Neural cell (in vitro differentiated cells): ENCODE results near the gene TAF7. TPM values are rescaled to one million over a fixed set of nuclear protein-coding genes. Genes with fewer than 3 reads are reported as not detected.

Experiments
- H2AFZ ChIP-seq: fragments of 200-600, 300-800 bp; sonication (generic), shearing (Covaris generic); 2 replicates; pipeline ENCODE4 v1.6.0; 2014; ENCODE audit warnings: low read depth, mild to moderate bottlenecking, antibody characterized with exemption, low read length, moderate library complexity
- H3F3A ChIP-seq: fragments of 200-600 bp; shearing (Covaris generic); 2 replicates; pipeline ENCODE4 v1.6.1; 2016; ENCODE audit warnings: mild to moderate bottlenecking, moderate library complexity, mixed read lengths, antibody characterized with exemption, low read length; ENCODE audit not compliant: insufficient read depth, poor library complexity, severe bottlenecking
- H3K27ac ChIP-seq: fragments of 200-600, 300-800 bp; sonication (generic), shearing (Covaris generic); 2 replicates; pipeline ENCODE4 v1.5.1; 2014; ENCODE audit warnings: mild to moderate bottlenecking, low read length, moderate library complexity
- H3K27me3 ChIP-seq: fragments of 300-800, 200-600 bp; sonication (generic), shearing (Covaris generic); 2 replicates; pipeline ENCODE4 v1.6.0; 2014; ENCODE audit warnings: mild to moderate bottlenecking, low read depth, low read length, moderate library complexity; ENCODE audit not compliant: insufficient read depth
- H3K36me3 ChIP-seq: fragments of 300-800, 200-600 bp; sonication (generic), shearing (Covaris generic); 2 replicates; pipeline ENCODE4 v1.5.1; 2014; ENCODE audit warnings: mild to moderate bottlenecking, antibody characterized with exemption, low read length, moderate library complexity; ENCODE audit not compliant: insufficient read depth
- H3K4me2 ChIP-seq: fragments of 300-800, 200-600 bp; sonication (generic), shearing (Covaris generic); 2 replicates; pipeline ENCODE4 v1.6.0; 2014; ENCODE audit warnings: mild to moderate bottlenecking, low read length
- H3K4me3 ChIP-seq: fragments of 300-800, 200-600 bp; sonication (generic), shearing (Covaris generic); 2 replicates; pipeline ENCODE4 v1.5.1; 2014; ENCODE audit warnings: mild to moderate bottlenecking, low read length, moderate library complexity
- H3K79me2 ChIP-seq: fragments of 200-600 bp; shearing (Covaris generic); replicated peaks from 2 replicates; pipeline ENCODE4 v1.6.0; 2014; ENCODE audit warnings: mild to moderate bottlenecking, low read length, moderate library complexity; ENCODE audit not compliant: insufficient read depth
- H3K9ac ChIP-seq: fragments of 300-800, 200-600 bp; sonication (generic), shearing (Covaris generic); 2 replicates; pipeline ENCODE4 v1.6.1; 2016; ENCODE audit warnings: mild to moderate bottlenecking, low read length, mixed read lengths
- H3K9me2 ChIP-seq: fragments of 200-600 bp; shearing (Covaris generic); 2 replicates; pipeline ENCODE4 v1.6.1; 2016; ENCODE audit warnings: mild to moderate bottlenecking, low read length, mixed read lengths; ENCODE audit not compliant: insufficient read depth
- H3K9me3 ChIP-seq: fragments of 200-600, 300-800 bp; sonication (generic), shearing (Covaris generic); 2 replicates; pipeline ENCODE4 v1.6.1; 2016; ENCODE audit warnings: mild to moderate bottlenecking, mixed run types, low read length, moderate library complexity, mixed read lengths
- H4K20me1 ChIP-seq: fragments of 200-600 bp; shearing (Covaris generic); 2 replicates; pipeline ENCODE4 v1.6.1; 2016; ENCODE audit warnings: mild to moderate bottlenecking, mixed run types; ENCODE audit not compliant: insufficient read depth
- EP300 ChIP-seq: fragments of 450-650 bp; conservative IDR thresholded peaks from 2 replicates; pipeline ENCODE4 v1.6.1; 2014; ENCODE audit warnings: antibody characterized with exemption, mild to moderate bottlenecking, moderate library complexity; ENCODE audit not compliant: poor library complexity, severe bottlenecking
- EZH2 ChIP-seq: fragments of 200-600, 300-800 bp; shearing (Covaris generic), sonication (generic); IDR thresholded peaks from 2 replicates; pipeline ENCODE4 v1.6.1; 2014; ENCODE audit warnings: antibody characterized with exemption, low read length, borderline replicate concordance, mild to moderate bottlenecking; ENCODE audit not compliant: insufficient read depth, poor library complexity, severe bottlenecking
- MXI1 ChIP-seq: fragments of 450-650 bp; conservative IDR thresholded peaks from 2 replicates; pipeline ENCODE4 v1.6.1; 2014; ENCODE audit warnings: antibody characterized with exemption, mild to moderate bottlenecking; ENCODE audit not compliant: poor library complexity, severe bottlenecking
- POLR2AphosphoS5 ChIP-seq: IDR thresholded peaks from 2 replicates; pipeline ENCODE4 v1.6.1; 2012
- RAD21 ChIP-seq: fragments of 450-650 bp; conservative IDR thresholded peaks from 2 replicates; pipeline ENCODE4 v1.6.1; 2014; ENCODE audit warnings: antibody characterized with exemption, mild to moderate bottlenecking, moderate library complexity
- SMC3 ChIP-seq: fragments of 450-650 bp; conservative IDR thresholded peaks from 2 replicates; pipeline ENCODE4 v1.6.1; 2014; ENCODE audit warnings: antibody characterized with exemption, mild to moderate bottlenecking, moderate library complexity; ENCODE audit not compliant: poor library complexity
- TAF1 ChIP-seq: IDR thresholded peaks from 2 replicates; pipeline ENCODE4 v1.6.1; 2012; ENCODE audit warnings: low read depth
- polyA plus RNA-seq: library from polyadenylated mRNA; depleted of rRNA; stranded (reverse); fragments of >200 nt; gene quantifications from 2 replicates; pipeline ENCODE4 v1.2.3, GENCODE V29; 2014
- TF ChIP-seq, protein P1 (sequence below): IDR thresholded peaks from 2 replicates; pipeline ENCODE4 v1.6.1; 2012; ENCODE audit warnings: borderline replicate concordance
- TF ChIP-seq, protein P2 (sequence below): fragments of 450-650 bp; IDR thresholded peaks from 2 replicates; pipeline ENCODE4 v1.5.1; 2014; ENCODE audit warnings: antibody characterized with exemption, mild to moderate bottlenecking, moderate library complexity; ENCODE audit not compliant: poor library complexity, severe bottlenecking

The TAF7 gene
- polyA plus RNA-seq, 1 donor from 2014 or later: 198 TPM

DNA sequence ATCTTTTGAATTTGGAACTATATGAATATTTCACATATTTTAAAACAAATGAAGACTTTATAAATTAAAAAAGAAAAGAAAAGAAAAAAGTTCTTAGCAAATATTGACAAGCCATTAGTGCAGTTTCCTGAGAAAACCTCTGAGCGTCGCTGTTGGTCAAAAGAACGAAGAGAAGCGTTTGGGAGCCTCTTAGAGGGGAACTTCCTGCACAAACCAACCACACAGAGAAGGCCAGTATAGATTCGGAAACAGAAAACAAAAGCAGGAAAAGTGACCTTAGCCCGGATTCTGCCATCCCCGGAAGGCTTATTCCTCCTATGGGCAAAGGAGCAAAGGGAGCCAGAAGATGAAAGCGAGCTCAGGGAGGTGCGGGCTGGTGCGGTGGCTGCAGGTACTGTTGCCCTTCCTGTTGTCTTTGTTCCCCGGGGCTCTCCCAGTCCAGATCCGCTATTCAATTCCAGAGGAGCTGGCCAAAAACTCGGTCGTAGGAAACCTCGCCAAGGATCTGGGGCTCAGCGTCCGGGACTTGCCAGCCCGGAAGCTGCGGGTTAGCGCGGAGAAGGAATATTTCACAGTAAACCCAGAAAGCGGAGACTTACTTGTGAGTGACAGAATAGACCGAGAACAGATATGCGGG, 39.3 kb upstream of the TAF7 start, which contains the start of gene PCDHGB2:
TSS of gene PCDHGB2 (plus strand) at position 205 of the 637 bp plus-strand sequence. CDS start at position 347, 142 bp downstream.
- H3K79me2 ChIP-seq: no peaks in the 10 kb centered on the region
- H3K27ac ChIP-seq: no peak within 1 kb of the TSS
- H2AFZ ChIP-seq: no peak within 1 kb of the TSS
- H3K9me3 ChIP-seq: peaks cover 48% of the 10 kb centered on the region
- TF ChIP-seq POLR2AphosphoS5: no peak
- no peak for TF ChIP-seq EZH2
- no peak for TF ChIP-seq SMC3
- H3F3A ChIP-seq: no peaks in the 10 kb centered on the region
- no peaks in the 10 kb centered on the region for H3K36me3 ChIP-seq
- no peak within 1 kb of the TSS for H3K9ac ChIP-seq
- H4K20me1 ChIP-seq: no peaks in the 10 kb centered on the region
- no peaks in the 10 kb centered on the region for H3K27me3 ChIP-seq
- H3K4me3 ChIP-seq: no peak within 1 kb of the TSS
- no peaks in the 10 kb centered on the region for H3K9me2 ChIP-seq
- H3K4me2 ChIP-seq: no peak within 1 kb of the TSS

DNA sequence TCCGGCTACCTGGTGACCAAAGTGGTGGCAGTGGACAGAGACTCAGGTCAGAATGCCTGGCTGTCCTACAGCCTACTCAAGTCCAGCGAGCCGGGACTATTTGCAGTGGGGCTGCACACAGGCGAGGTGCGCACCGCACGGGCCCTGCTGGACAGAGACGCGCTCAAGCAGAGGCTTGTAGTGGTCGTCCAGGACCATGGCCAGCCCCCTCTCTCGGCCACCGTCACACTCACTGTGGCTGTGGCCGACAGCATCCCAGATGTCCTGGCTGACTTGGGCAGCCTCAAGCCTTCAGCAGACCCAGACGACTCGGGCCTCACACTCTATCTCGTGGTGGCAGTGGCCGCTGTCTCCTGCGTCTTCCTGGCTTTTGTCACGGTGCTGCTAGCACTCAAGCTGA, 36.4 kb upstream of the TAF7 start:
- Histone ChIP-seq H3K4me2 (no peak overlapping the region), H3K27me3 (no peaks in the 10 kb centered on the region), H3K9ac (no peak overlapping the region), H3K79me2 (no peaks in the 10 kb centered on the region), H3K36me3 (no peaks in the 10 kb centered on the region), H2AFZ (no peak overlapping the region), H3K27ac (no peak overlapping the region), H3K4me3 (no peak overlapping the region), H3K9me3 (peaks cover 37% of the 10 kb centered on the region), H3F3A (no peaks in the 10 kb centered on the region), H4K20me1 (no peaks in the 10 kb centered on the region), H3K9me2 (no peaks in the 10 kb centered on the region)
- TF ChIP-seq, protein P1, sequence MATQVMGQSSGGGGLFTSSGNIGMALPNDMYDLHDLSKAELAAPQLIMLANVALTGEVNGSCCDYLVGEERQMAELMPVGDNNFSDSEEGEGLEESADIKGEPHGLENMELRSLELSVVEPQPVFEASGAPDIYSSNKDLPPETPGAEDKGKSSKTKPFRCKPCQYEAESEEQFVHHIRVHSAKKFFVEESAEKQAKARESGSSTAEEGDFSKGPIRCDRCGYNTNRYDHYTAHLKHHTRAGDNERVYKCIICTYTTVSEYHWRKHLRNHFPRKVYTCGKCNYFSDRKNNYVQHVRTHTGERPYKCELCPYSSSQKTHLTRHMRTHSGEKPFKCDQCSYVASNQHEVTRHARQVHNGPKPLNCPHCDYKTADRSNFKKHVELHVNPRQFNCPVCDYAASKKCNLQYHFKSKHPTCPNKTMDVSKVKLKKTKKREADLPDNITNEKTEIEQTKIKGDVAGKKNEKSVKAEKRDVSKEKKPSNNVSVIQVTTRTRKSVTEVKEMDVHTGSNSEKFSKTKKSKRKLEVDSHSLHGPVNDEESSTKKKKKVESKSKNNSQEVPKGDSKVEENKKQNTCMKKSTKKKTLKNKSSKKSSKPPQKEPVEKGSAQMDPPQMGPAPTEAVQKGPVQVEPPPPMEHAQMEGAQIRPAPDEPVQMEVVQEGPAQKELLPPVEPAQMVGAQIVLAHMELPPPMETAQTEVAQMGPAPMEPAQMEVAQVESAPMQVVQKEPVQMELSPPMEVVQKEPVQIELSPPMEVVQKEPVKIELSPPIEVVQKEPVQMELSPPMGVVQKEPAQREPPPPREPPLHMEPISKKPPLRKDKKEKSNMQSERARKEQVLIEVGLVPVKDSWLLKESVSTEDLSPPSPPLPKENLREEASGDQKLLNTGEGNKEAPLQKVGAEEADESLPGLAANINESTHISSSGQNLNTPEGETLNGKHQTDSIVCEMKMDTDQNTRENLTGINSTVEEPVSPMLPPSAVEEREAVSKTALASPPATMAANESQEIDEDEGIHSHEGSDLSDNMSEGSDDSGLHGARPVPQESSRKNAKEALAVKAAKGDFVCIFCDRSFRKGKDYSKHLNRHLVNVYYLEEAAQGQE: no peak
- TF ChIP-seq, protein P2, sequence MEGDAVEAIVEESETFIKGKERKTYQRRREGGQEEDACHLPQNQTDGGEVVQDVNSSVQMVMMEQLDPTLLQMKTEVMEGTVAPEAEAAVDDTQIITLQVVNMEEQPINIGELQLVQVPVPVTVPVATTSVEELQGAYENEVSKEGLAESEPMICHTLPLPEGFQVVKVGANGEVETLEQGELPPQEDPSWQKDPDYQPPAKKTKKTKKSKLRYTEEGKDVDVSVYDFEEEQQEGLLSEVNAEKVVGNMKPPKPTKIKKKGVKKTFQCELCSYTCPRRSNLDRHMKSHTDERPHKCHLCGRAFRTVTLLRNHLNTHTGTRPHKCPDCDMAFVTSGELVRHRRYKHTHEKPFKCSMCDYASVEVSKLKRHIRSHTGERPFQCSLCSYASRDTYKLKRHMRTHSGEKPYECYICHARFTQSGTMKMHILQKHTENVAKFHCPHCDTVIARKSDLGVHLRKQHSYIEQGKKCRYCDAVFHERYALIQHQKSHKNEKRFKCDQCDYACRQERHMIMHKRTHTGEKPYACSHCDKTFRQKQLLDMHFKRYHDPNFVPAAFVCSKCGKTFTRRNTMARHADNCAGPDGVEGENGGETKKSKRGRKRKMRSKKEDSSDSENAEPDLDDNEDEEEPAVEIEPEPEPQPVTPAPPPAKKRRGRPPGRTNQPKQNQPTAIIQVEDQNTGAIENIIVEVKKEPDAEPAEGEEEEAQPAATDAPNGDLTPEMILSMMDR: no peak
- TF ChIP-seq RAD21 (no peak), EP300 (no peak), MXI1 (no peak), TAF1 (no peak), POLR2AphosphoS5 (no peak), EZH2 (no peak), SMC3 (no peak)
